ENCODE measurements around the gene CHURC1. TPM values are rescaled to one million over a fixed set of nuclear protein-coding genes. Genes with fewer than 3 reads are reported as not detected.
A peak's percentile ranks its signal among the peaks of the same experiment; 100 is the strongest.

The CHURC1 gene
- total and polyA plus RNA-seq, 2 of the 4 experiments (the other 2 are of a cell fraction): 38.0 to 69.5 TPM

- Histone ChIP-seq H2BK5ac (ENCODE audit: low read depth, low read length, poor library complexity, severe bottlenecking) (no peak overlapping the region), H3K23ac (ENCODE audit: low read depth, low read length) (no peak overlapping the region), H2AK9ac (replicated peaks; ENCODE audit: low read depth, low read length, poor library complexity) (no peak overlapping the region), H2BK15ac (ENCODE audit: low read depth, low read length) (no peak overlapping the region), H2BK120ac (ENCODE audit: low read depth, low read length) (no peak overlapping the region), H3K4ac (ENCODE audit: low read depth, low read length) (no peak overlapping the region), H2BK20ac (ENCODE audit: low read depth, low read length) (no peak overlapping the region), H4K5ac (ENCODE audit: low read depth, low read length) (no peak overlapping the region), H3K27me3 (ENCODE audit: control insufficient read depth, insufficient read depth, low read length) (no peaks in the 10 kb centered on the region), H2AK5ac (ENCODE audit: low read depth, low read length) (no peak overlapping the region), H4K20me1 (ENCODE audit: insufficient read depth, low read length) (no peaks in the 10 kb centered on the region; the same call in 1 of the 2 replicates), H3K4me2 (ENCODE audit: low read depth, low read length) (no peak overlapping the region), H3K14ac (replicated peaks; ENCODE audit: low read depth, low read length) (no peak overlapping the region), H2AFZ (replicated peaks; ENCODE audit: low read length, poor library complexity) (no peak overlapping the region), H3K4me3 (ENCODE audit: insufficient read depth, low read depth, low read length) (no peak overlapping the region), H4K91ac (ENCODE audit: insufficient read depth, low read depth, low read length) (no peak overlapping the region), H3K9me1 (ENCODE audit: insufficient read depth, low read length) (peaks cover 4% of the 10 kb centered on the region; the same call in 1 of the 2 replicates), H3K79me1 (ENCODE audit: low read depth in 1 of 2, low read length in 2 of 2) (peaks cover 0 to 3% of the 10 kb centered on the region in 2 experiments; a peak in 1 of 4 replicates), H3K56ac (ENCODE audit: extremely low read depth, insufficient read depth, low read length) (no peak overlapping the region), H3K9me3 (ENCODE audit: control insufficient read depth, insufficient read depth, low read length) (no peaks in the 10 kb centered on the region), H4K8ac (ENCODE audit: low read depth in 2 of 2, low read length in 2 of 2) (no peak overlapping the region), H3K18ac (ENCODE audit: low read depth, low read length) (no peak overlapping the region), H3K27ac (ENCODE audit: insufficient read depth, low read length) (no peak overlapping the region), H3K4me1 (ENCODE audit: control insufficient read depth, insufficient read depth, low read length) (no peaks in the 10 kb centered on the region), H3K36me3 (ENCODE audit: control insufficient read depth, insufficient read depth, low read length) (peaks cover 6% of the 10 kb centered on the region), H3K9ac (ENCODE audit: low read depth, low read length) (no peak overlapping the region)
- TF ChIP-seq CHD1 (IDR thresholded peaks at IDR 0.05; ENCODE audit: low read depth, low read length) (no peak), RAD21 (IDR thresholded peaks at IDR 0.05; ENCODE audit: low read length) (peak; percentile 18; the same call in 1 of the 2 replicates), CTCF (conservative IDR thresholded peaks at IDR 0.05; ENCODE audit: low read depth, low read length) (peak; percentile 26; the same call in 1 of the 2 replicates)
- intact Hi-C loops (cut with micrococcal nuclease): no loop called here
- 100% methylated on average over 1 of the region's 1 CpG; no CpG with 5 or more reads in 1 of the 2 experiments for WGBS, 2 experiments (ENCODE audit: extremely low coverage in 2 of 2, insufficient read length in 1 of 2)
- dilution Hi-C loops (cut with HindIII; ENCODE audit: low sequenced_read_pairs, unreplicated experiment): no loop called here
- DNase-seq (peak; percentile 15), ATAC-seq (ENCODE audit: low read depth) (peak; percentile 67)
- in situ Hi-C loops (cut with MboI; ENCODE audit: low sequenced_read_pairs): no loop called here
- ChIA-PET POLR2A (ENCODE audit: unreplicated experiment) (no interaction called here), CTCF (no interaction called here)
- BruUV-seq (replicated peaks): no TSS peak
These were observed 23.6 kb downstream of the CHURC1 start for GRCh38 chr14:64937821-64938193.
